KMS-11 (cell line): ENCODE measurements around the gene TSEN54.

Experiments used
- H2AFZ ChIP-seq: fragments of 200-600 bp; sonication (generic); 2 replicates; pipeline ENCODE4 v1.6.1; 2016; ENCODE audit warnings: antibody characterized with exemption, mixed run types, low read depth
- H3K27ac ChIP-seq: fragments of 200-600 bp; sonication (generic); 2 replicates; pipeline ENCODE4 v1.6.1; 2016; ENCODE audit warnings: mild to moderate bottlenecking, mixed run types
- H3K27me3 ChIP-seq: fragments of 200-600 bp; sonication (generic); 2 replicates; pipeline ENCODE4 v1.6.1; 2017; ENCODE audit warnings: mild to moderate bottlenecking, low read depth, mixed run types, moderate library complexity; ENCODE audit not compliant: insufficient read depth
- H3K36me3 ChIP-seq: fragments of 200-600 bp; sonication (generic); 2 replicates; pipeline ENCODE4 v1.6.1; 2017; ENCODE audit warnings: mild to moderate bottlenecking, mixed run types; ENCODE audit not compliant: insufficient read depth
- H3K4me1 ChIP-seq: fragments of 200-600 bp; sonication (generic); 2 replicates; pipeline ENCODE4 v1.6.1; 2016; ENCODE audit warnings: mild to moderate bottlenecking, low read depth, mixed run types; ENCODE audit not compliant: poor library complexity, severe bottlenecking
- H3K4me2 ChIP-seq: fragments of 200-600 bp; sonication (generic); 2 replicates; pipeline ENCODE4 v1.7.0; 2016; ENCODE audit warnings: mild to moderate bottlenecking, mixed run types
- H3K4me3 ChIP-seq: fragments of 200-600 bp; sonication (generic); IDR thresholded peaks from 2 replicates; pipeline ENCODE4 v1.6.1; 2017; ENCODE audit warnings: low read depth, low read length, mixed read lengths; ENCODE audit not compliant: insufficient read depth
- H3K79me2 ChIP-seq: fragments of 200-600 bp; sonication (generic); 2 replicates; pipeline ENCODE4 v1.6.1; 2016; ENCODE audit warnings: low read depth, mixed run types; ENCODE audit not compliant: insufficient read depth
- H3K9ac ChIP-seq: fragments of 200-600 bp; sonication (generic); 2 replicates; pipeline ENCODE4 v1.6.1; 2016; ENCODE audit warnings: mild to moderate bottlenecking, mixed run types
- H4K20me1 ChIP-seq: fragments of 200-600 bp; sonication (generic); 2 replicates; pipeline ENCODE4 v1.6.1; 2016; ENCODE audit warnings: mild to moderate bottlenecking, mixed run types; ENCODE audit not compliant: insufficient read depth
- TF ChIP-seq, protein P1 (sequence below): fragments of 200-600 bp; sonication (generic); conservative IDR thresholded peaks from 2 replicates; pipeline ENCODE4 v1.6.1; 2017; ENCODE audit warnings: low read depth, mild to moderate bottlenecking, antibody characterized with exemption, low read length, moderate library complexity, mixed read lengths

The TSEN54 gene

DNA sequence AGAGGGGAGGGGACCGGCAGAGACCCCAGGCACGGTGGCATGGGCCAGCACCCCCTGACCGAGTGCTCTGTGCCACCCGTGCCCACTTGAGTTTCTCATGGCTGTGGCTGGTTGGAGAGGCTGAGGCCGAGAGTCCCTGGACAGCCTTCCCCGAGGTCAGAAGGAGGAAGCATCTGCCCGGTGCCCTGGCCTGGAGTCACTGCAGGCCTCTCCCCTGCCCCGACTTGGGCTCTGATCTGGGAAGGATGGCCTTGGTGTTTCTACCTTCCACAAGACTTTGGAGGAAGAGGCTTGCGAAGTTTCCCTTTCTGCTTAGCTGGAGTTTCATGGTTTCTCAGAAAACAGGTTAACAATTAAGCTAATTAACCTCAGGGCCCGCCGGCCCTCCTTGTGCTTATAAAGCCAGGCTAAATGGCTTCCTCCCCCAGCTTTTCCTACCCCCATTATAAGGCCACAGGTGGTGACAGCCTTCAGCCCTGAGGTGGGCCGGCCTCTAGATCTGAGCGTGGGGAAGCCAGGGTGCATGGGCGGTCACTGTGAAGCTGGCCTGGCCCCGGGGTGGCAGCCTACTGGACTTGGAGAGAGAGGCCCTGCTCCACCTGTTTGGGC lies 26.5 kb downstream of the TSEN54 start:
- Histone ChIP-seq H4K20me1 (no peaks in the 10 kb centered on the region), H2AFZ (no peak overlapping the region), H3K4me2 (no peak overlapping the region), H3K4me1 (no peaks in the 10 kb centered on the region), H3K4me3 (no peak overlapping the region), H3K36me3 (no peaks in the 10 kb centered on the region), H3K27me3 (no peaks in the 10 kb centered on the region), H3K9ac (no peak overlapping the region), H3K79me2 (no peaks in the 10 kb centered on the region), H3K27ac (no peak overlapping the region)
- TF ChIP-seq, protein P1, sequence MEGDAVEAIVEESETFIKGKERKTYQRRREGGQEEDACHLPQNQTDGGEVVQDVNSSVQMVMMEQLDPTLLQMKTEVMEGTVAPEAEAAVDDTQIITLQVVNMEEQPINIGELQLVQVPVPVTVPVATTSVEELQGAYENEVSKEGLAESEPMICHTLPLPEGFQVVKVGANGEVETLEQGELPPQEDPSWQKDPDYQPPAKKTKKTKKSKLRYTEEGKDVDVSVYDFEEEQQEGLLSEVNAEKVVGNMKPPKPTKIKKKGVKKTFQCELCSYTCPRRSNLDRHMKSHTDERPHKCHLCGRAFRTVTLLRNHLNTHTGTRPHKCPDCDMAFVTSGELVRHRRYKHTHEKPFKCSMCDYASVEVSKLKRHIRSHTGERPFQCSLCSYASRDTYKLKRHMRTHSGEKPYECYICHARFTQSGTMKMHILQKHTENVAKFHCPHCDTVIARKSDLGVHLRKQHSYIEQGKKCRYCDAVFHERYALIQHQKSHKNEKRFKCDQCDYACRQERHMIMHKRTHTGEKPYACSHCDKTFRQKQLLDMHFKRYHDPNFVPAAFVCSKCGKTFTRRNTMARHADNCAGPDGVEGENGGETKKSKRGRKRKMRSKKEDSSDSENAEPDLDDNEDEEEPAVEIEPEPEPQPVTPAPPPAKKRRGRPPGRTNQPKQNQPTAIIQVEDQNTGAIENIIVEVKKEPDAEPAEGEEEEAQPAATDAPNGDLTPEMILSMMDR, result no peak

DNA sequence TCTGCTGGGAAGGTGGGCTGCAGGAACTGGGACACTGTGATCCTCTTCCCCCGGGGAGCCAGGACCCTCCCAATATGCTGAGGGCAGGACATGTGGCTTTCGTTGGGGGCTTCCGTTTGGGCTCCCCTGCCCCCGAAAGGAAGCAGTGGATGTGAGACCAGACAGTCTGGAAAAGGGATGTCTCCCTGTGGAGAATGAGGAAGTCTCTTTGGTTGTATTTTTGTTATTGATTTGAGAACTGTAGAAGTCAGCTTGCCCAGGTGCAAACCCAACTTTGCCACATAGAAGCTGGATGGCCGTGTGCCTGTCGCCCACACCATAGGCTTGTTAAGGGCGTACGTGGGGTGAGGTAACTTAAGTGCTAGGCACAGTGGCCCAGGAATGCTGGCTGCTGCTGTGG lies 27.9 kb downstream of the TSEN54 start:
- no peak overlapping the region for H3K27ac ChIP-seq
- no peak overlapping the region for H3K4me3 ChIP-seq
- H3K4me2 ChIP-seq, result no peak overlapping the region
- H3K4me1 ChIP-seq, result no peaks in the 10 kb centered on the region
- no peaks in the 10 kb centered on the region for H3K79me2 ChIP-seq
- H4K20me1 ChIP-seq, result no peaks in the 10 kb centered on the region
- H2AFZ ChIP-seq, result no peak overlapping the region
- TF ChIP-seq, protein P1, result no peak
- no peaks in the 10 kb centered on the region for H3K36me3 ChIP-seq
- no peaks in the 10 kb centered on the region for H3K27me3 ChIP-seq
- H3K9ac ChIP-seq, result no peak overlapping the region

GRCh38 chr17:75546181-75546580 lies 29.9 kb downstream of the TSEN54 start:
- H3K79me2 ChIP-seq, result no peaks in the 10 kb centered on the region
- H3K9ac ChIP-seq, result no peak overlapping the region
- no peaks in the 10 kb centered on the region for H3K36me3 ChIP-seq
- H3K27ac ChIP-seq, result no peak overlapping the region
- no peaks in the 10 kb centered on the region for H3K4me1 ChIP-seq
- H3K4me3 ChIP-seq, result no peak overlapping the region
- H3K27me3 ChIP-seq, result no peaks in the 10 kb centered on the region
- TF ChIP-seq, protein P1, result no peak
- no peak overlapping the region for H2AFZ ChIP-seq
- no peak overlapping the region for H3K4me2 ChIP-seq
- no peaks in the 10 kb centered on the region for H4K20me1 ChIP-seq

- Histone ChIP-seq H3K27me3 (no peaks in the 10 kb centered on the region), H4K20me1 (no peaks in the 10 kb centered on the region), H3K4me1 (no peaks in the 10 kb centered on the region), H3K4me2 (no peak overlapping the region), H3K79me2 (no peaks in the 10 kb centered on the region), H3K36me3 (no peaks in the 10 kb centered on the region), H3K4me3 (no peak overlapping the region), H2AFZ (no peak overlapping the region), H3K27ac (no peak overlapping the region), H3K9ac (no peak overlapping the region)
- TF ChIP-seq, protein P1, result no peak
Measured at GRCh38 chr17:75547091-75547490, 30.8 kb downstream of the TSEN54 start.
